BJ (cell line): ENCODE data around the gene CCDC88C. TPM values are rescaled to one million over a fixed set of nuclear protein-coding genes. Genes with fewer than 3 reads are reported as not detected.

ENCODE experiments used
- CTCF ChIA-PET: fragments of 350-600 bp; formaldehyde crosslinking; extraction: SDS; loops from one replicate; lab custom pipeline; 2021; ENCODE audit warnings: antibody characterized with exemption, inconsistent platforms; lab: Yijun Ruan, JAX
- POLR2A ChIA-PET: fragments of 300-600 bp; sonication (Branson Sonifier 250); formaldehyde crosslinking; extraction: SDS; loops from one replicate; lab custom pipeline; 2021; ENCODE audit warnings: antibody characterized with exemption; lab: Charles Lee
- DNase-seq: peaks from one replicate; pipeline ENCODE4 v3.0.0-alpha.2; 2011; ENCODE audit warnings: low read depth
- H3K27me3 ChIP-seq: 2 replicates; pipeline ENCODE4 v1.6.0; 2011; ENCODE audit warnings: low read length; ENCODE audit not compliant: control insufficient read depth, insufficient read depth
- H3K36me3 ChIP-seq: 2 replicates; pipeline ENCODE4 v1.5.1; 2011; ENCODE audit warnings: low read length; ENCODE audit not compliant: control insufficient read depth, insufficient read depth
- H3K4me3 ChIP-seq: 2 replicates; pipeline ENCODE4 v1.5.1; 2011; ENCODE audit warnings: low read depth, mild to moderate bottlenecking, control low read depth, low read length
- polyA plus RNA-seq: library from polyadenylated mRNA; depleted of rRNA; stranded (reverse); fragments of >200 nt; gene quantifications from 2 replicates; pipeline ENCODE4 v1.2.3, GENCODE V29; 2011
- TF ChIP-seq, protein P1 (sequence below): IDR thresholded peaks from 2 replicates; pipeline ENCODE4 v1.5.1; 2011; ENCODE audit warnings: low read depth, mild to moderate bottlenecking, control low read depth, inconsistent platforms, low read length, moderate library complexity; ENCODE audit not compliant: insufficient read depth

CCDC88C gene
- polyA plus RNA-seq, 1 experiment, result not detected

DNA sequence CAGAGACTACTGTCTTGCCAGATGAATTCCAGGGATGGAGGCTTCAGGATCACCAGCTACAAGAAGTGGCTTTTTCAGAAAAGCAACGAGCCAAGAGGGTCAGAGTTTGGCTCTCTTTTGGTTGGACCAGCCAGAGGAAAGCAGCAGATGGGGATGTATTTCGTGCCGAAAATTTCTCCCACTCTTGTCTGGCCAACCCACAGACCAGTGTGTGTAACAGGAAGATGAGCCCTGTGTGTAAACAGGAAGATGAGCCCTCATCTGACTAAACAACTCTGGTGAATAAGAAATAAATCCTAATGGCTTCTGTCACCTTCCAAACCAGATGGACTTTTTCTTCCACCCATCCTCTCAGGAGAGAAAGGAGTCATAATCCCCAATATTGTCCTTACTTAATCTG, 186.2 kb downstream of the CCDC88C start:
- H3K4me3 ChIP-seq, result no peak overlapping the region
- ChIA-PET POLR2A (no interaction called here), CTCF (no interaction called here)
- no peaks in the 10 kb centered on the region for H3K36me3 ChIP-seq
- no peaks in the 10 kb centered on the region for H3K27me3 ChIP-seq
- DNase-seq, result no peak
- TF ChIP-seq, protein P1, sequence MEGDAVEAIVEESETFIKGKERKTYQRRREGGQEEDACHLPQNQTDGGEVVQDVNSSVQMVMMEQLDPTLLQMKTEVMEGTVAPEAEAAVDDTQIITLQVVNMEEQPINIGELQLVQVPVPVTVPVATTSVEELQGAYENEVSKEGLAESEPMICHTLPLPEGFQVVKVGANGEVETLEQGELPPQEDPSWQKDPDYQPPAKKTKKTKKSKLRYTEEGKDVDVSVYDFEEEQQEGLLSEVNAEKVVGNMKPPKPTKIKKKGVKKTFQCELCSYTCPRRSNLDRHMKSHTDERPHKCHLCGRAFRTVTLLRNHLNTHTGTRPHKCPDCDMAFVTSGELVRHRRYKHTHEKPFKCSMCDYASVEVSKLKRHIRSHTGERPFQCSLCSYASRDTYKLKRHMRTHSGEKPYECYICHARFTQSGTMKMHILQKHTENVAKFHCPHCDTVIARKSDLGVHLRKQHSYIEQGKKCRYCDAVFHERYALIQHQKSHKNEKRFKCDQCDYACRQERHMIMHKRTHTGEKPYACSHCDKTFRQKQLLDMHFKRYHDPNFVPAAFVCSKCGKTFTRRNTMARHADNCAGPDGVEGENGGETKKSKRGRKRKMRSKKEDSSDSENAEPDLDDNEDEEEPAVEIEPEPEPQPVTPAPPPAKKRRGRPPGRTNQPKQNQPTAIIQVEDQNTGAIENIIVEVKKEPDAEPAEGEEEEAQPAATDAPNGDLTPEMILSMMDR, result no peak

DNA sequence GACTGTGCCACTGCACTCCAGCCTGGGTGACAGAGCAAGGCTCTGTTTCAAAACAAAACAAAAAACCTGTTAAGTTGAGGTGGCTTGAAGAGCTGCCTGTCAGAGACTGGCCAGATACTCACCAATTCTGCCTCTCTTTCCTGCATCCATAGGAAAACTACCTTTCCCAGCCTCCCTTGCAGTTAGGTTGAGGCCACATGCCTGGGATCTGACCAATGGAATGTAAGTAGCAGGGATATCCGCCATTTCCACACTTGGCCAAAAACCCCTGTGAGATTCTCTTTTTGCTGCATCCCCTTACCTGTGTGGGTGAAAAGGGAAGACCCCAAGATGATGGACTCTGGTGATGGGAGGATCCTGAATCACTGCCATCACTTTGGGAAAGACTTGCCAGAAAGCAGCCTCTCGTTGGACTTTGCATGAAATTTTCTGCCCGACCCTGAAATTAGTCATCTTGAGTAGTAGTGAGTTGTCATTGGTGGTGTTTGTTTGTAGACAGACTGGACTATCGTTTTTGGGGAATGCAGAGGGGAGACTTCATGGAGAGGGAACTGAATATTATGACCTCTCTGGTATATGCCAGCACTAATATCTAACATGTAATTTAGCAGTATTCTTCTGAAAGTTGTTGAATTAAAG, 187.1 kb downstream of the CCDC88C start:
- ChIA-PET CTCF (interaction anchor here (1.0 kb wide), 1 partner anchor 36 kb away, joined by 4 read pairs; no protein-coding TSS in a partner anchor), POLR2A (no interaction called here)
- no peak for DNase-seq
- H3K4me3 ChIP-seq, result no peak overlapping the region
- no peaks in the 10 kb centered on the region for H3K36me3 ChIP-seq
- H3K27me3 ChIP-seq, result no peaks in the 10 kb centered on the region
- TF ChIP-seq, protein P1, result no peak

DNA sequence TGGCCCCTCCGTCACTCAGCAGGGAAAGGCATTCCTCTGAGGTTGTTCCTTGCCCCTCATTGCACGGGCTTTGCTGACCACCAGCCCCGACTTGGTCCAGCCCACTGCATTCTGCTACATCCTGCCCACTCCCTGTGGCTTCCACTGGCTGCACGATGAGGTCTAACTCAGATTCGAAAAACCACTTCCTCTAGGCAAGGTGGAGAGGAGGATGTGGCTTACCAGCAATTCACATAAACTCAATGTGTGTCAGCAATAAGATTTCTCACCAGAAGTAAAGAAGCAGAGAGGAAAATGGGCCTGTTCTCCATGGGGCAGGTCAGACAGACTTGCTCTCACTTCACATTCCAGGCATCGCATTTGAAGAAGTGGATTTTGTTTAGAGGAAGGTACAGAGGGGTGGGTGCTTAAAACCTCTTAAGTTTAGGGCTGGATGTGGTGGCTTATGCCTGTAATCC, 187.8 kb downstream of the CCDC88C start:
- peak; percentile 42 for DNase-seq
- H3K36me3 ChIP-seq, result no peaks in the 10 kb centered on the region
- TF ChIP-seq, protein P1, result no peak
- no peak overlapping the region for H3K4me3 ChIP-seq
- ChIA-PET POLR2A (no interaction called here), CTCF (interaction anchor here (0.9 to 1.0 kb wide), 2 partner anchors 36 to 53 kb away, joined by 3 to 4 read pairs; no protein-coding TSS in a partner anchor)
- H3K27me3 ChIP-seq, result no peaks in the 10 kb centered on the region

DNA sequence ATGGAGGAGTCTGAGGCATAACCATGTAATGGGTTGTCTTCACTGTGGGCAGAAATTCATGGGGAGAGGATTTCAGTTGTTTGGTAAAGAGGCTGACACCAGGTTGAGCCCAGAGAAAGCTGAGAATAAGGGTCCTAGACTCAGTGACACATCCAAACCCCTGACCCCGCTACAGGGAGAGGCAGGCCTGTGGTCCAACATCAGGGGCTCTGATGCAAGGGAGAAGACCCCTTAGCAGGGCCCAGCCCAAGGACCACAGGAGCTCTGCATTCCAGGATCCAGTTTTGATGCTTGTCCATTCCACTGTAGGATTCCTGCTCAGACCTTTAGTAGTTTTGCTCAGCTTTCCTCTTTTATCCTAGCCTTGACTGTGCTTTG, 188.6 kb downstream of the CCDC88C start:
- TF ChIP-seq, protein P1, result no peak
- Histone ChIP-seq H3K4me3 (no peak overlapping the region), H3K36me3 (no peaks in the 10 kb centered on the region), H3K27me3 (no peaks in the 10 kb centered on the region)
- DNase-seq, result no peak
- ChIA-PET POLR2A (no interaction called here), CTCF (interaction anchor here (0.9 to 1.1 kb wide), 2 partner anchors 52 to 58 kb away, joined by 3 to 4 read pairs; no protein-coding TSS in a partner anchor)

DNA sequence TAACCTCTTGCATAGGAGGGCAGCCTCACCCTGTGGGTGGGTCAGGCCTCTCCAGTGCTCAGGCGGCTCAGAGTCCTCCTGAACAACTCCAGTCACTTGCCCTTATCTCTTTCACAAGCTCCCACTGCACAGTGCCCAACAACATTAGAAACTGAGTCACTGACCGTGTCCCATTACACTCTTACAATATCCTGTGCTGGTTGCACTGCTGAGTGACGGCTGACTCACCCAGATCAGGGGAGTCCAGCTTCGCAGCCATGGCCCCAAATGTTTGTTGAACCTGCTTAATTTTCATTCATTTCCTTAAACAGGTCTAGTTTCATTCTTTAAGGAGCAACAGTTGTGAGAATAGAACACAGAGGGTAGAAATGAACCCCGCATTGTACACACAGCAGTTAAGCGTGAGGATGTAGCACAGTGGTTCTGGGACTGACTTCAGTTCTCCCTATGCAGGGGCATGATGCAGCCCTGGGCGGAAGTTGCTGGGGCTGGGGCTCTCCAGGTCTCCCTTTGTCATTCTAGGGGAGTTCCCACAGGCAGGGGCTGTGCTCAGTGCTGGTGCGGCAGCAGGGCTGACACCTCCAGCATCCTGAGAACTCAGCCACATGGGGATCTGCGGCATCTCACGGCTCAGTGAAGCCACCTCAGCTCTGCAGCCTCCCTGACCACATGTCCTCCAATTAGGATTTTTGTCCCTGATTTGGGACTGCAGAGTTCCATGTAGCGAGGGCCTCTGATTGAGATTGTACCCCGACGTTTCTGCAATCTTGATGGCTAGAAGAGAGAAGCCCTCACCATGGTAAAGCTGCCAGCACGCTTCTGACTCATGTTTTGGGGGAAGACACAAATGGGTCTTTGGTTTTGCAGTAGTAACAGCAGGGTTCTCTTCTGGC, 189.3 kb downstream of the CCDC88C start:
- no peak for DNase-seq
- no peaks in the 10 kb centered on the region for H3K27me3 ChIP-seq
- ChIA-PET CTCF (interaction anchor here (0.9 to 1.6 kb wide), 3 partner anchors 10 to 59 kb away, joined by 3 to 4 read pairs (median 3); no protein-coding TSS in a partner anchor), POLR2A (no interaction called here)
- no peak overlapping the region for H3K4me3 ChIP-seq
- no peaks in the 10 kb centered on the region for H3K36me3 ChIP-seq
- TF ChIP-seq, protein P1, result no peak
